Right cardiac atrium (tissue), 5 donors: Measurements from ENCODE around the gene CNOT8. TPM values are rescaled to one million over a fixed set of nuclear protein-coding genes. Genes with fewer than 3 reads are reported as not detected.

Experiments
- ATAC-seq, 2 donors: fragments of 200-7000 bp; cut with Tn5 transposase; one replicate each; pipeline versions ENCODE4 v1.8.0 to v1.9.1; 2020; ENCODE audit warnings: moderate library complexity in 2 of 2, mild to moderate bottlenecking in 1 of 2
- DNase-seq, 3 donors: peaks; one replicate each; pipeline ENCODE4 v3.0.0-alpha.2; 2020
- H3K27ac ChIP-seq: one replicate; pipeline ENCODE4 v1.5.1; 2013; ENCODE audit warnings: mild to moderate bottlenecking, low read length, control low read depth, moderate library complexity
- H3K27me3 ChIP-seq: one replicate; pipeline ENCODE4 v1.6.1; 2013; ENCODE audit not compliant: control insufficient read depth, insufficient read depth
- H3K4me1 ChIP-seq: one replicate; pipeline ENCODE4 v1.6.1; 2013; ENCODE audit warnings: low read length; ENCODE audit not compliant: control insufficient read depth, insufficient read depth
- H3K4me3 ChIP-seq: one replicate; pipeline ENCODE4 v1.5.1; 2013; ENCODE audit warnings: low read length, control low read depth
- H3K9me3 ChIP-seq: one replicate; pipeline ENCODE4 v1.6.1; 2013; ENCODE audit warnings: low read length; ENCODE audit not compliant: control insufficient read depth
- WGBS: extraction: QIAGEN DNeasy Blood & Tissue Kit; methylation state at CpG from one replicate; pipeline ENCODE4 v1.1.7; 2013; 5-methylcytosine and 5-hydroxymethylcytosine counted together
- intact Hi-C, 4 donors: fragments of 100-400 bp; cut with DNase I; formaldehyde crosslinking; loops; one replicate each; pipeline versions ENCODE4 v1.11.0 to v1.14.0; 2022 to 2023
- microRNA-seq, 2 donors: library from miRNA; unstranded; fragments of <30 nt; microRNA quantifications; one replicate each; pipeline ENCODE4 v1.2.0, GENCODE V29; 2020 to 2021
- polyA plus RNA-seq: library from polyadenylated mRNA; stranded (reverse); fragments of 200-250 nt; gene quantifications from one replicate; pipeline ENCODE4 v1.2.3, GENCODE V29; 2013
- total RNA-seq, 4 donors: library from RNA; stranded (reverse); fragmentation: NEBNext Ultra II Directional; extraction: Animal tissue kit (Norgen Biotek cat#: 25700); gene quantifications; one replicate each; pipeline ENCODE4 v1.2.1, GENCODE V29; 2021
- donor health status: healthy with polysubstance abuse.
- donor health status: DM: no; HTN: yes; CAD: no.
- donor health status: DM: no; HTN: no; CAD: no.
- donor health status: DM: no; HTN: yes; CAD: no; lungs with severe emphysema.
- donor health status: DM: yes; HTN: yes; CAD: no.

Gene CNOT8
- total and polyA plus RNA-seq, 5 donors = 19.6 to 28.9 (median 26.3) TPM

DNA sequence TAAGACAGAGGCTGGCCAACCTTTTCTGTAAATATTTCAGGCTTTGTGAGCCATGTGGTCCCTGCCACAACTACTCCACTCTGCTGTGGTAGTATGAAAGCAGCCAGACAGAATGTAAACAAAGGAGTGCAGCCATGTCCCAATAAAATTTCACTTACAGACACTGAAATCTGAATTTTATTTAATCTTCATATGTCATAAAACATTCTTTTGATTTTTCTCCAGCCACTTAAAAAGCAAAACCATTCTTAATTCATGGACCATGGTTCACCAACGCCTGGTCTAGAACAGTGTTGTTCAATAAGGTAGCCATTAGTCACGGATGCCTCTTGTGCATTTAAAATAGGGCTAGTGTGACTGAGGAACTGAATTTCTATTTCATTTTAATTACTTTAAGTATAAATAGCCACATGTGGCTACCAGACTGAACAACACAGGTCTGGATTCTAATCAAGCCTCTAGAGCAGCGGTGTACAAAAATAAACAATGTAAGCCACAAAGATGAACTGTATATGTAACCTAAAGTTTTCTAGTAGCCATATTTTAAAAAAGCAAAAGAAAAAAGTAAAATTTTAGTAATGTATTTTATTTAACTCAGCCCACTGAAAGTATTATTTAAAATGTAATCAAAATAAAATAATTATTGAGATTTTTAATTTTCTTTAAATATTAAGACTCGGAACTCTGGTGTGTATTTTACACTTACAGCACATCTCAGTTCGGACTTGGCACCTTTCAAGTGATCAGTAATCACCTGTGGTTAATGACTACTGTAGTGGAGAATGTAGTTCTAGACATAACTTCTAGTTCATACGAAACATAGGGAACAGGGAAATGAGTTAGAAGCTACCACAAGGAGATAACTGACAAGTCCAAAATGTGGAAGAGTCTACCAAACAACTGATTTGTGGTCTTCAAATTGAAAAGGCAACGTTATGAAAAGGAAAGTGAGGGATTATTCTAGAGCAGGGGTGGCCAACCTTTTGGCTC is 65.3 kb downstream of the CNOT8 start:
- no peak overlapping the region for H3K27ac ChIP-seq
- no peak for DNase-seq
- 93% methylated on average over 7 of the region's 7 CpGs for WGBS
- ATAC-seq = no peak
- H3K27me3 ChIP-seq = no peaks in the 10 kb centered on the region
- H3K4me3 ChIP-seq = no peak overlapping the region
- no peaks in the 10 kb centered on the region for H3K4me1 ChIP-seq
- intact Hi-C loops = no loop called here
- no peaks in the 10 kb centered on the region for H3K9me3 ChIP-seq

Small RNA genes within 50 kb of the gene (microRNA-seq; reads per million reads assigned to microRNA genes)
- 0 reads per million in 2 donors for gene MIR378H

Other genes starting within 250 kb of the CNOT8 start
- 100 to 1,000 TPM; 119 to 130 (median 124) TPM for gene LARP1, start 103.2 kb upstream of the CNOT8 start, total RNA-seq
- gene LARP1, start 103.2 kb upstream of the CNOT8 start, polyA plus RNA-seq = 43.9 TPM
- gene FAXDC2, start 8.0 kb upstream of the CNOT8 start, total RNA-seq = 10 to 100 TPM; 12.7 to 34.6 (median 29.2) TPM
- 23.0 TPM for gene FAXDC2, start 8.0 kb upstream of the CNOT8 start, polyA plus RNA-seq
- 10 to 100 TPM; 13.2 to 14.4 (median 13.9) TPM for gene GEMIN5, start 79.6 kb downstream of the CNOT8 start, total RNA-seq
- gene GEMIN5, start 79.6 kb downstream of the CNOT8 start, polyA plus RNA-seq = 5.1 TPM
- gene MRPL22, start 82.4 kb downstream of the CNOT8 start, total RNA-seq = 10 to 100 TPM; 51.5 to 69.7 (median 59.1) TPM
- gene MRPL22, start 82.4 kb downstream of the CNOT8 start, polyA plus RNA-seq = 87.4 TPM
- gene KIF4B, start 155.1 kb downstream of the CNOT8 start, total RNA-seq = under 1 TPM in 1 of 4 donors, not detected in 3; 0.08 TPM
- gene KIF4B, start 155.1 kb downstream of the CNOT8 start, polyA plus RNA-seq = not detected